ENCODE results near the gene PIP4P1.

GRCh38 chr14:20421267-20421666 is 40.0 kb downstream of the PIP4P1 start:
- TF ChIP-seq FOXK2 (IDR thresholded peaks at IDR 0.05) (no peak), SP1 (IDR thresholded peaks at IDR 0.05) (no peak), BHLHE40 (IDR thresholded peaks at IDR 0.05; ENCODE audit: borderline replicate concordance) (no peak), HDGF (IDR thresholded peaks at IDR 0.05; ENCODE audit: borderline replicate concordance) (no peak), TARDBP (IDR thresholded peaks at IDR 0.05) (no peak), ZNF384 (IDR thresholded peaks at IDR 0.05) (no peak), ARNT (IDR thresholded peaks at IDR 0.05) (no peak)

Data from HEK293T (cell line).